H9 (cell line): ENCODE results near the gene ITGB2. TPM values are rescaled to one million over a fixed set of nuclear protein-coding genes. Genes with fewer than 3 reads are reported as not detected.

Source experiments
- DNase-seq: peaks from one replicate; pipeline ENCODE4 v3.0.0-alpha.2; 2017
- H2AFZ ChIP-seq: one replicate; pipeline ENCODE4 v1.6.1; 2013; ENCODE audit warnings: mild to moderate bottlenecking, low read length, control low read depth, moderate library complexity
- H2AK5ac ChIP-seq: 2 replicates; pipeline ENCODE4 v1.6.1; 2013; ENCODE audit warnings: low read length, control low read depth, mixed read lengths; ENCODE audit not compliant: insufficient read length
- H2BK120ac ChIP-seq: one replicate; pipeline ENCODE4 v1.6.1; 2013; ENCODE audit warnings: low read depth, mild to moderate bottlenecking, low read length, control low read depth, inconsistent platforms; ENCODE audit not compliant: poor library complexity, severe bottlenecking
- H2BK12ac ChIP-seq: 2 replicates; pipeline ENCODE4 v1.6.1; 2013; ENCODE audit warnings: low read length, control low read depth, mixed read lengths, low read depth; ENCODE audit not compliant: insufficient read length
- H2BK15ac ChIP-seq: 2 replicates; pipeline ENCODE4 v1.6.1; 2013; ENCODE audit warnings: low read depth, low read length, control low read depth
- H2BK20ac ChIP-seq: one replicate; pipeline ENCODE4 v1.6.1; 2013; ENCODE audit warnings: low read depth, mild to moderate bottlenecking, low read length, control low read depth, inconsistent platforms; ENCODE audit not compliant: poor library complexity, severe bottlenecking
- H2BK5ac ChIP-seq: 2 replicates; pipeline ENCODE4 v1.6.1; 2013; ENCODE audit warnings: low read length, control low read depth, mixed read lengths; ENCODE audit not compliant: insufficient read length
- H3K14ac ChIP-seq: 2 replicates; pipeline ENCODE4 v1.6.1; 2013; ENCODE audit warnings: low read length, control low read depth; ENCODE audit not compliant: insufficient read depth
- H3K18ac ChIP-seq: 2 replicates; pipeline ENCODE4 v1.6.1; 2013; ENCODE audit warnings: low read depth, mild to moderate bottlenecking, mixed read lengths, low read length, control low read depth; ENCODE audit not compliant: insufficient read length
- H3K23ac ChIP-seq: 2 replicates; pipeline ENCODE4 v1.6.1; 2013; ENCODE audit warnings: low read length, control low read depth, mixed read lengths, low read depth; ENCODE audit not compliant: insufficient read length
- H3K23me2 ChIP-seq: 2 replicates; pipeline ENCODE4 v1.6.1; 2013; ENCODE audit warnings: low read depth, mild to moderate bottlenecking, mixed read lengths, low read length, control low read depth; ENCODE audit not compliant: insufficient read length, poor library complexity, severe bottlenecking
- H3K27ac ChIP-seq: 2 replicates; pipeline ENCODE4 v1.5.1; 2013; ENCODE audit warnings: low read length, control low read depth, mixed read lengths, low read depth; ENCODE audit not compliant: insufficient read length
- H3K27me3 ChIP-seq: 2 replicates; pipeline ENCODE4 v1.6.1; 2013; ENCODE audit warnings: low read length, control low read depth, inconsistent platforms; ENCODE audit not compliant: insufficient read depth
- H3K4ac ChIP-seq: 2 replicates; pipeline ENCODE4 v1.6.1; 2013; ENCODE audit warnings: low read depth, mild to moderate bottlenecking, control low read depth, inconsistent platforms, low read length, moderate library complexity
- H3K4me1 ChIP-seq: 2 replicates; pipeline ENCODE4 v1.6.1; 2013; ENCODE audit warnings: low read length, control low read depth, inconsistent platforms; ENCODE audit not compliant: insufficient read depth
- H3K4me2 ChIP-seq: 2 replicates; pipeline ENCODE4 v1.6.1; 2013; ENCODE audit warnings: low read length, control low read depth, mixed read lengths; ENCODE audit not compliant: insufficient read length, insufficient read depth
- H3K56ac ChIP-seq: 2 replicates; pipeline ENCODE4 v1.6.1; 2013; ENCODE audit warnings: low read depth, mild to moderate bottlenecking, mixed read lengths, low read length, control low read depth; ENCODE audit not compliant: insufficient read length
- H3K79me1 ChIP-seq: 2 replicates; pipeline ENCODE4 v1.6.1; 2013; ENCODE audit warnings: low read depth, mild to moderate bottlenecking, moderate library complexity, low read length, control low read depth, inconsistent platforms; ENCODE audit not compliant: insufficient read depth, poor library complexity, severe bottlenecking
- H3K79me2 ChIP-seq: 2 replicates; pipeline ENCODE4 v1.6.1; 2013; ENCODE audit warnings: low read length, control low read depth, inconsistent platforms; ENCODE audit not compliant: insufficient read depth
- H3K9ac ChIP-seq: 2 replicates; pipeline ENCODE4 v1.6.1; 2013; ENCODE audit warnings: low read length, control low read depth, mixed read lengths; ENCODE audit not compliant: insufficient read length; ENCODE audit errors: extremely low read depth
- H3K9me3 ChIP-seq: one replicate; pipeline ENCODE4 v1.6.1; 2013; ENCODE audit warnings: low read depth, low read length, inconsistent platforms; ENCODE audit not compliant: control insufficient read depth
- H3T11ph ChIP-seq: one replicate; pipeline ENCODE4 v1.6.1; 2013; ENCODE audit warnings: mild to moderate bottlenecking, low read length, control low read depth, inconsistent platforms
- H4K20me1 ChIP-seq: one replicate; pipeline ENCODE4 v1.6.1; 2013; ENCODE audit not compliant: control insufficient read depth, insufficient read length, insufficient read depth
- H4K5ac ChIP-seq: 2 replicates; pipeline ENCODE4 v1.6.1; 2013; ENCODE audit warnings: low read depth, mild to moderate bottlenecking, mixed read lengths, low read length, control low read depth; ENCODE audit not compliant: insufficient read length
- H4K8ac ChIP-seq: replicated peaks from 2 replicates; pipeline ENCODE4 v1.6.1; 2013; ENCODE audit warnings: low read length, control low read depth, mixed read lengths, low read depth; ENCODE audit not compliant: insufficient read length
- H4K91ac ChIP-seq: 2 replicates; pipeline ENCODE4 v1.6.1; 2013; ENCODE audit warnings: low read depth, mild to moderate bottlenecking, moderate library complexity, mixed read lengths, low read length, control low read depth; ENCODE audit not compliant: insufficient read length
- H3K27ac Mint-ChIP-seq, 3 experiments: 2 replicates in 2 of 3; 3 replicates in 1 of 3; pipeline ENCODE4 v1.8.0; 2020 to 2021; ENCODE audit warnings: mixed read lengths in 3 of 3, mild to moderate bottlenecking in 1 of 3, moderate library complexity in 1 of 3
- H3K27me3 Mint-ChIP-seq: 2 replicates; pipeline ENCODE4 v1.8.0; 2021; ENCODE audit warnings: low read depth, mild to moderate bottlenecking, moderate library complexity, mixed read lengths
- H3K36me3 Mint-ChIP-seq, 3 experiments: 2 replicates in 2 of 3; 3 replicates in 1 of 3; pipeline ENCODE4 v1.8.0; 2020 to 2021; ENCODE audit warnings: low read depth in 3 of 3, mixed read lengths in 3 of 3; ENCODE audit not compliant: insufficient read depth in 1 of 3
- H3K4me1 Mint-ChIP-seq, 2 experiments: 2 replicates each; pipeline ENCODE4 v1.8.0; 2020; ENCODE audit warnings: mixed read lengths in 2 of 2
- H3K4me3 Mint-ChIP-seq, 2 experiments: 2 replicates in 1 of 2; 3 replicates in 1 of 2; pipeline ENCODE4 v1.8.0; 2020 to 2021; ENCODE audit warnings: mild to moderate bottlenecking in 2 of 2, mixed read lengths in 2 of 2, moderate library complexity in 1 of 2
- H3K9me3 Mint-ChIP-seq, 2 experiments: 2 replicates in 1 of 2; 3 replicates in 1 of 2; pipeline ENCODE4 v1.8.0; 2020; ENCODE audit warnings: mild to moderate bottlenecking in 2 of 2, mixed read lengths in 2 of 2, moderate library complexity in 1 of 2
- CTCF ChIP-seq: fragments of 200-600 bp; sonication (generic); conservative IDR thresholded peaks from 3 replicates; pipeline ENCODE4 v1.8.0; 2021; ENCODE audit warnings: antibody characterized with exemption, mild to moderate bottlenecking
- WGBS: extraction: QIAGEN DNeasy Blood & Tissue Kit; methylation state at CpG from one replicate; pipeline ENCODE4 v1.1.7; 2013; ENCODE audit warnings: missing lambda C conversion rate, low lambda C conversion rate, mixed read lengths; ENCODE audit not compliant: insufficient read length; ENCODE audit errors: extremely low coverage; 5-methylcytosine and 5-hydroxymethylcytosine counted together
- total RNA-seq: library from RNA; stranded (reverse); gene quantifications from 2 replicates; pipeline ENCODE4 v1.2.1, GENCODE V29; 2021

ITGB2 gene
- total RNA-seq, 1 experiment from 2014 or later, result 1.1 TPM

GRCh38 chr21:44902268-44903049 lies 18.2 kb downstream of the ITGB2 start:
- no peaks in the 10 kb centered on the region for H3K79me1 ChIP-seq
- no peak overlapping the region for H3K4me2 ChIP-seq
- no peak overlapping the region for H3K27ac ChIP-seq
- H2BK120ac ChIP-seq, result no peak overlapping the region
- H4K8ac ChIP-seq, result no peak overlapping the region
- no peak overlapping the region for H2BK12ac ChIP-seq
- no peak overlapping the region for H3K18ac ChIP-seq
- Mint-ChIP-seq H3K27me3 (peaks cover 4% of the 10 kb centered on the region), H3K4me3 (no peak overlapping the region), H3K27ac (no peak overlapping the region; a peak in 1 of 7 replicates), H3K4me1 (peaks cover 8 to 17% of the 10 kb centered on the region in 2 experiments), H3K9me3 (no peaks in the 10 kb centered on the region; a peak in 3 of 5 replicates), H3K36me3 (no peaks in the 10 kb centered on the region)
- no peak overlapping the region for H2AK5ac ChIP-seq
- H2BK5ac ChIP-seq, result no peak overlapping the region
- no peak for DNase-seq
- no peak overlapping the region for H3K4ac ChIP-seq
- no peaks in the 10 kb centered on the region for H3K9me3 ChIP-seq
- H4K20me1 ChIP-seq, result peaks cover 6% of the 10 kb centered on the region
- H2BK15ac ChIP-seq, result no peak overlapping the region
- no peak overlapping the region for H3K9ac ChIP-seq
- no peak overlapping the region for H2AFZ ChIP-seq
- WGBS, result no CpG with 5 or more reads among the region's 30 CpGs
- H2BK20ac ChIP-seq, result no peak overlapping the region
- no peaks in the 10 kb centered on the region for H3K27me3 ChIP-seq
- no peak overlapping the region for H4K91ac ChIP-seq
- H3K4me1 ChIP-seq, result no peaks in the 10 kb centered on the region; the same call in 1 of the 2 replicates
- no peak overlapping the region for H3K14ac ChIP-seq
- H3K79me2 ChIP-seq, result no peaks in the 10 kb centered on the region
- no peak overlapping the region for H4K5ac ChIP-seq
- H3K23me2 ChIP-seq, result no peaks in the 10 kb centered on the region
- TF ChIP-seq CTCF, result no peak
- H3T11ph ChIP-seq, result no peak overlapping the region
- no peak overlapping the region for H3K23ac ChIP-seq
- no peak overlapping the region for H3K56ac ChIP-seq
